ENCODE data around the gene LAMP5.

Gene LAMP5

DNA sequence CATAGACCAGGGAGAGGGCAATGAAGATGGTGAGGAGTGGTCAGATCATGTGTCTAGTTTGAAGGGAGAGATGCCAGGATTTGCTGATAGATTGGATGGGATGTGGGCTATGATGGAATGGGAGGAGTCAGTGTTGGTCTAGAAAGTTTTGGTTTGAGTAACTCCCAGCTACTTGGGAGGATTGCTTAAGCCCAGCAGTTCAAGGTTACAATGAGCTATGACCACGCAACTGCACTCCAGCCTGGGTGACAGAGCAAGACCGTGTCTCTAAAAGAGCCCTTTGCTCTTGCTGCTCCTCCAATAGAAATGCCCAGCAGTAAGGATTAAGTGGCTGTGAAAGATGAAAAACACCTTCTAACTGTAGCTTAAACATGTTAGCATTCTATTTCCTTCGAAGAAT, 18.2 kb upstream of the LAMP5 start:
- TF ChIP-seq CTCF (IDR thresholded peaks at IDR 0.05; ENCODE audit: insufficient read depth, low read depth, low read length, missing control alignments): no peak
- no peak for DNase-seq (ENCODE audit: low read depth)

DNA sequence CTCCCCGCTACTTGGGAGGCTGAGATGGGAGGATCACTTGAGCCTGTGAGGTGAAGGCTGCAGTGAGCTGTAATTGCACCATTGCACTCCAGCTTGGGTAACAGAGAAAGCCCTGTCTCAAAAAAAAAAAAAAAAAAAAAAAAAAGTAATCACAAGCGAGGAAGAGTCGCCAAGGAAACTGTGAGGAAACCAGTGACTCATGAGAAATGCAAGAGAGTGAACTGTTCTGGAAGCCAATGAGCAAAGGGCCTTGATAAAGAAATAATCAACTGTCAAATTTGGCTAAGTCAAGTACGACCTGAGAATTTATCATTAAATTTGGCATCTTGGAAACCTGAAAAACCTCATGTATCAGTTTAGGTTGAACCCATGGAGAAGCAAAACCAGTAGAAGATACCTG, 16.1 kb upstream of the LAMP5 start:
- no peak for TF ChIP-seq CTCF (IDR thresholded peaks at IDR 0.05; ENCODE audit: insufficient read depth, low read depth, low read length, missing control alignments)
- DNase-seq (ENCODE audit: low read depth): no peak
- H3K4me3 ChIP-seq (ENCODE audit: low read length): no peak overlapping the region

More for the DNA sequence above, 18.2 kb upstream of the LAMP5 start:
- no peak overlapping the region for H3K4me3 ChIP-seq (ENCODE audit: low read length)

- no peak for DNase-seq (ENCODE audit: low read depth)
- no peak for TF ChIP-seq CTCF (IDR thresholded peaks at IDR 0.05; ENCODE audit: insufficient read depth, low read depth, low read length, missing control alignments)
- H3K4me3 ChIP-seq (ENCODE audit: low read length): no peak overlapping the region
These were observed 15.1 kb upstream of the LAMP5 start for GRCh38 chr20:9499126-9499899.

- no peak for TF ChIP-seq CTCF (IDR thresholded peaks at IDR 0.05; ENCODE audit: insufficient read depth, low read depth, low read length, missing control alignments)
- no peak overlapping the region for H3K4me3 ChIP-seq (ENCODE audit: low read length)
- no peak for DNase-seq (ENCODE audit: low read depth)
These were observed 14.3 kb upstream of the LAMP5 start for GRCh38 chr20:9500121-9500520.

DNA sequence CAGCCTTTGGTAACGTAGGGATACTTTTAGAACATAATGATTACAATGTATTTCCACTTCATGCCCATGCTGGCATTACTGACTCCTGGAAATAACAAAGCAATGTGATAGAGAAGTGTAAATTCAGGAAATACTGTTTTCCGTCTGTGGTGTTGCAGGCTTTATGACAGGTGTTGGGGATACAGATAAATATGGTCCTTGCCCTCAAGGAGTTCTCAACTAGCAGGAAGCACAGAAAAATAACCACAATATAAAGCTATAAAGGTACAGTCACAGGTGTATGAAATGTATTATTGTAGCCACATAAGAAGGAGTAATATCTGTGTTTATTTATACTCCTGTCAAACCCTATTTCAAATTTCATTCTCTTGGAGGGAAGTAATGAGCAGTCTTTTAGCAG, 12.9 kb upstream of the LAMP5 start:
- no peak for TF ChIP-seq CTCF (IDR thresholded peaks at IDR 0.05; ENCODE audit: insufficient read depth, low read depth, low read length, missing control alignments)
- H3K4me3 ChIP-seq (ENCODE audit: low read length): no peak overlapping the region
- DNase-seq (ENCODE audit: low read depth): no peak

- no peak for DNase-seq (ENCODE audit: low read depth)
- no peak for TF ChIP-seq CTCF (IDR thresholded peaks at IDR 0.05; ENCODE audit: insufficient read depth, low read depth, low read length, missing control alignments)
- no peak overlapping the region for H3K4me3 ChIP-seq (ENCODE audit: low read length)
These were observed 10.7 kb upstream of the LAMP5 start for GRCh38 chr20:9503526-9504245.
